D721Med (cell line): ENCODE measurements around the gene THBS3.

Experiments
- DNase-seq: peaks from one replicate; pipeline ENCODE4 v3.0.0; 2011; ENCODE audit warnings: low spot score; ENCODE audit not compliant: insufficient read length
- FAIRE-seq: peaks from 2 replicates; lab custom pipeline; 2011; peaks lifted over from hg19 to GRCh38; lab: Jason Lieb, UNC
- TF ChIP-seq, protein P1 (sequence below): IDR thresholded peaks from 2 replicates; pipeline ENCODE4 v1.5.1; 2012; ENCODE audit warnings: mild to moderate bottlenecking, control low read depth; ENCODE audit not compliant: insufficient read depth; ENCODE audit errors: missing control alignments

The THBS3 gene

GRCh38 chr1:155181371-155182051, 26.2 kb downstream of the THBS3 start:
- FAIRE-seq = no peak
- TF ChIP-seq, protein P1, sequence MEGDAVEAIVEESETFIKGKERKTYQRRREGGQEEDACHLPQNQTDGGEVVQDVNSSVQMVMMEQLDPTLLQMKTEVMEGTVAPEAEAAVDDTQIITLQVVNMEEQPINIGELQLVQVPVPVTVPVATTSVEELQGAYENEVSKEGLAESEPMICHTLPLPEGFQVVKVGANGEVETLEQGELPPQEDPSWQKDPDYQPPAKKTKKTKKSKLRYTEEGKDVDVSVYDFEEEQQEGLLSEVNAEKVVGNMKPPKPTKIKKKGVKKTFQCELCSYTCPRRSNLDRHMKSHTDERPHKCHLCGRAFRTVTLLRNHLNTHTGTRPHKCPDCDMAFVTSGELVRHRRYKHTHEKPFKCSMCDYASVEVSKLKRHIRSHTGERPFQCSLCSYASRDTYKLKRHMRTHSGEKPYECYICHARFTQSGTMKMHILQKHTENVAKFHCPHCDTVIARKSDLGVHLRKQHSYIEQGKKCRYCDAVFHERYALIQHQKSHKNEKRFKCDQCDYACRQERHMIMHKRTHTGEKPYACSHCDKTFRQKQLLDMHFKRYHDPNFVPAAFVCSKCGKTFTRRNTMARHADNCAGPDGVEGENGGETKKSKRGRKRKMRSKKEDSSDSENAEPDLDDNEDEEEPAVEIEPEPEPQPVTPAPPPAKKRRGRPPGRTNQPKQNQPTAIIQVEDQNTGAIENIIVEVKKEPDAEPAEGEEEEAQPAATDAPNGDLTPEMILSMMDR = no peak

GRCh38 chr1:155179112-155180031, 28.3 kb downstream of the THBS3 start:
- DNase-seq (peak; percentile 9), FAIRE-seq (no peak)
- TF ChIP-seq, protein P1 = no peak

More at GRCh38 chr1:155181371-155182051, 26.2 kb downstream of the THBS3 start:
- DNase-seq = no peak

DNA sequence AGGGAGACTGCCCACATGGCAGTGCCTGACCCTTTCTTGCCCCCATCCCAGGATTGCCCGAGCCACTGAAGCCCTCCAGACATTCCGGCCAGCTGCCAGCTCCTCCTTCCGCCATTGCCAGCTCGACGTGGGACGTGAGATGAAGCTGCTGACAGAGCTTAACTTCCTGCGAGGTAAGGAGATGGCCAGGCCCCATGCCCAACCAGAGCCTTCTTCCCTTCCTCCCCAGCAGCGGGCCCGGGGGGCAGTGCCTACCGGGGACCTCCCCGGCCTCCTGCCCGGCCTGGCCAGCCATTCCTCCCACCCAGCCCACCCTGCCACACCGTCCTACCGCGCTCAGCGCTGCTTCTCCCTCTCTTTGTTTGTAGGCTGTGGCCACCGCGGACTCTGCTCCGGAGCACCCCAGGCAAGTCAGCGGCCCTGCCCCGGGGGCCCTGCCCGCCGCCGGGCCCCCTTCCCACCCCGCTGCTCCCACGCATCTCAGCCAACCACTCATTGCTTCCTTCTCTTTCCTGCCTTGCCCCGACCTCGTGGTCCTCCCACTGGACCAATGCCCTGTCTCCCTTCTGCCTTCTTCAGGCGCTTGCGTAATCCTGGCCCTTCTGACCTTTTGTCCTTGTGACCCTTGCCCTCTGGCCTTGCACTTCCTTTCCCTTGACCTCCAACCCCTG, 29.1 kb downstream of the THBS3 start:
- TF ChIP-seq, protein P1 = no peak
- no peak for FAIRE-seq
- peak; percentile 8 for DNase-seq

- DNase-seq (no peak), FAIRE-seq (no peak)
- TF ChIP-seq, protein P1 = no peak
Observed at GRCh38 chr1:155177918-155178281, 29.8 kb downstream of the THBS3 start.

DNA sequence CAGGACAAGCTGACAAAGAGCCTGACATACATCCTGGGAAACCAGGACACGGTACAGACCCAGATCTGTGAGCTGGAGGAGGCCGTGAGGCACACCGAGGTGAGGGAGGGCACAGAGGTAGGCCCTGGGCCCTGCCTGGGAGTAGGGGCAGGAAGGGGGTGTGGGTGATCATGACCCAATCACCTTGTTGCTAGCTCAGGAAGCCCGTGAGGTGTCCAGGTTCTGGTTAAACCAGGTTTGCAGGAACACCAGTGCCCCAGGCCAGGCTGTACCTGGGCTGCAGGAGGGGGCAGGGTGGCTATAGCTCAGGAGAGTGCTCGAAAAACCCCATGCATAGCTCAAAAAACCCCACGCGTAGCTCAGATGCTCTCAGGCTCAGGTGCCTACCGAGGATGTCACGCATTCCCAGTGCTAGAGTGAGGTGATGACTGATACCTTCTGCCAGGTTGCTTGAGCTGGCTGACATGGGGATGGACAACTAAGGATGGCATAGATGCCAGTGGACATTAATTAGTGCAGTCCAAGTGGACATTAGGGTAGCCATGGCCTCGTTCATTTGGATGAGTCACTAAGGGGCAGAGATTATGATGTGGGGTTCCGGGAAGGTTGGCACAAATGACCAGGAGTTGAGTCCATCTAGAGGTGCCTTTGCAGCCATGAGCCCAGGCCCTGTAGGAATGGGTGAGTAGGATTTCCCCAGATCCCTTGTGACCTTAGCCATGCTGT, 30.3 kb downstream of the THBS3 start:
- peak; percentile 27 for DNase-seq
- FAIRE-seq = no peak
- TF ChIP-seq, protein P1 = no peak

GRCh38 chr1:155176544-155177071, 31.1 kb downstream of the THBS3 start:
- DNase-seq (peak; percentile 100), FAIRE-seq (peak; percentile 32)
- TF ChIP-seq, protein P1 = peak; percentile 96
